ENCODE results near the gene MFAP1.
A peak's percentile ranks its signal among the peaks of the same experiment; 100 is the strongest.

MFAP1 gene

DNA sequence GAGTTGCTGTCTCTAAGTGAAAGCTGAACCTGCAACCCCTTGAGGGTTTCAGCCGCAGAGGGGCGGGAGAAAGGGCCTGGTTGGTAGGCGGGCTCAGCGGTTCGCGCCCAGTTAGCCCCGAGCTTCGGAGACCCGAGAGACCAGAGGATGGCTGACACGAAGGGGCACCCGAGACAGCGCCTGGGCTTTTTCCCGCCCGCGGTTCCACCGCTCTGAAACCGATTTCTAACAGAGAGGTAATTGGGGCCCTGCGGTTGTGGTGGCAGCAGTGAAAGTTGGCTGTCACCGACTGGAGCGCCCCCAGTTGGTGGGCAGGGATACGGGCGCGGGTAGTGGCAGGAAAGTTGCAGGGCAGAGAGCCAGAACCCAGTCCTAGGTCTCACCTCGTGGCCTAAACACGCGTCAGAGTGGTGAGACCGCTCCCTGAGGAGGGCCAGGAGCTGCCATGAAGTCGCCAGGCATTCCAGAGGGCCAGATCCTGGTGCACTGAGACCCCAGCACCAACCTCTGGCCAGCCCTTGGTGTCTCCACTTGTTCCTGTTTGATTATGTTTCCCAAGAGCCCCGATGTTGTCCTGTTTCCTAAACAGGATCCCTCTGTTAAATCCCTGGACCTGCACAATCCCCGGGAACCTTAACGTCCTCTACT, 47.1 kb downstream of the MFAP1 start:
- H3K4me1 ChIP-seq (ENCODE audit: control insufficient read depth, insufficient read depth, low read length), result no peaks in the 10 kb centered on the region
- H3K36me3 ChIP-seq (ENCODE audit: control insufficient read depth, insufficient read depth, low read length), result peaks cover 5% of the 10 kb centered on the region
- peak overlapping the region; percentile 51 for H3K4me3 ChIP-seq (ENCODE audit: insufficient read depth, low read depth, low read length)
- 5 to 6% methylated on average over 31 of the region's 31 CpGs for WGBS, 2 experiments
- H3K27ac ChIP-seq (ENCODE audit: insufficient read depth, low read depth, low read length, poor library complexity, severe bottlenecking), result no peak overlapping the region
- no peaks in the 10 kb centered on the region for H3K9me3 ChIP-seq (ENCODE audit: control insufficient read depth, low read length)
- H3K27me3 ChIP-seq (ENCODE audit: control insufficient read depth, insufficient read depth, low read length, poor library complexity, severe bottlenecking), result peaks cover 20% of the 10 kb centered on the region

DNA sequence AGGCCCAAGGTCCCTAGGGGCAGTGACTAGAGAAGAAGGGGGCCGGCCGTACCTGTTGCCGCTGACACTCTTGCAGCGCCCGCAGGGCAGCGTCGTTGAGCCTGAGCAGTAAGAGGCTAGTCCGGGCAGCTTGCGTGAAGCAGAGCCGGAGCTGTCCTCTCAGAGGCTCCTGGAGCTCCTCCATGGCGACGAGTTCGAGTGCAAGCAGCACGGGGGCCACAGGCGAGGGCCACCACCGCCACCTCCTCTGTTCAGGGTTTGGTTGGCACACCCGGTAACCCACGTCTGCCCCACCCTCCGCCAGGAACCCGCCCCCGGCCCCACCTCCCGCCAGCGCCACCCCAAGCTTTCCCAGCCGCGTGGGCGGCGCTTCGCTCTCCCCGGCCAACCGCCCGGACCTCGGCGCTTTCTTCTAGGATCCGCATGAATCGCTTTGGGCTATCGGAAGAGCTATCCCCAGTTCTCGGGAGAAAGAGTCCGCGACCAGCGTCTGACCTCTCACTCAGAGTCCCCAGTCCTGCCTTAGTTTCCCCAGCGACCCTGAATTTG, 47.7 kb downstream of the MFAP1 start, which contains the start of gene ELL3:
TSS of gene ELL3 (minus strand) at position 249 of the 549 bp plus-strand sequence. CDS start at position 184, 65 bp downstream.
- H3K4me1 ChIP-seq (ENCODE audit: control insufficient read depth, insufficient read depth, low read length), result no peaks in the 10 kb centered on the region
- 0% methylated on average over 41 of the region's 41 CpGs for WGBS, 2 experiments
- H3K36me3 ChIP-seq (ENCODE audit: control insufficient read depth, insufficient read depth, low read length), result peaks cover 7% of the 10 kb centered on the region
- H3K27me3 ChIP-seq (ENCODE audit: control insufficient read depth, insufficient read depth, low read length, poor library complexity, severe bottlenecking), result peaks cover 20% of the 10 kb centered on the region
- peak within 1 kb of the TSS; percentile 51 for H3K4me3 ChIP-seq (ENCODE audit: insufficient read depth, low read depth, low read length)
- no peaks in the 10 kb centered on the region for H3K9me3 ChIP-seq (ENCODE audit: control insufficient read depth, low read length)
- no peak within 1 kb of the TSS for H3K27ac ChIP-seq (ENCODE audit: insufficient read depth, low read depth, low read length, poor library complexity, severe bottlenecking)

DNA sequence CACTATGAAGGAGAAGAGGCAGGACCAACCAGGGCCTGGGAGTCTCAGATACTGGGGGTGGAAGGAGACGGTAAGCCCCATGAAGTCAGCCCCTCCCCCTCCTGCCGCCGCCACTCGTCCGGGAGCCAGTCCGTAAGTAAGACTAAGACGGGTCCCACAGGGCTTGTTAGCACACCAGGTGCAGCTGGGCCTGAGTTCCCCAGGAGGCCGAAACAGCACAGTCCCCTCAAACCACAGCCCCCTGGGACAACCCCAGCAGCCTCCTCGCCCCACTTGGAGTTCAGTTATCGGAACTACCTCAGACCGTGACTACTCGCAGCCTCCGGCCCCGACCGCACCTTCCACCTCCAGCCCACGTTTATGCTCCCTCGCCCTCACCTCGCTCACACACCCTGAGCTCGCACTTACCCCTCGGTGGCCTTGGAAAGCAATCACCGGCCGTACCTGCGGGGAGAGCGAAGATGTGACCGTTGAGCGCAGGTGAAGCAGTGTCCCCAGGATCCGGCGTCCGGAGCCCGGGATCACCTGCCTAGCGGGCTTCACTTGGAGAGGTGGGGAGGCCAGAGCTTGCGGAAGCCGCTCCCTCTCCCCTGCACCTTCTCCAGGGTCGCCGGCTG, 48.3 kb downstream of the MFAP1 start:
- no peaks in the 10 kb centered on the region for H3K4me1 ChIP-seq (ENCODE audit: control insufficient read depth, insufficient read depth, low read length)
- no peak overlapping the region for H3K27ac ChIP-seq (ENCODE audit: insufficient read depth, low read depth, low read length, poor library complexity, severe bottlenecking)
- H3K4me3 ChIP-seq (ENCODE audit: insufficient read depth, low read depth, low read length), result peak overlapping the region; percentile 51
- peaks cover 11% of the 10 kb centered on the region for H3K36me3 ChIP-seq (ENCODE audit: control insufficient read depth, insufficient read depth, low read length)
- peaks cover 20% of the 10 kb centered on the region for H3K27me3 ChIP-seq (ENCODE audit: control insufficient read depth, insufficient read depth, low read length, poor library complexity, severe bottlenecking)
- 3 to 4% methylated on average over 35 of the region's 35 CpGs for WGBS, 2 experiments
- no peaks in the 10 kb centered on the region for H3K9me3 ChIP-seq (ENCODE audit: control insufficient read depth, low read length)

DNA sequence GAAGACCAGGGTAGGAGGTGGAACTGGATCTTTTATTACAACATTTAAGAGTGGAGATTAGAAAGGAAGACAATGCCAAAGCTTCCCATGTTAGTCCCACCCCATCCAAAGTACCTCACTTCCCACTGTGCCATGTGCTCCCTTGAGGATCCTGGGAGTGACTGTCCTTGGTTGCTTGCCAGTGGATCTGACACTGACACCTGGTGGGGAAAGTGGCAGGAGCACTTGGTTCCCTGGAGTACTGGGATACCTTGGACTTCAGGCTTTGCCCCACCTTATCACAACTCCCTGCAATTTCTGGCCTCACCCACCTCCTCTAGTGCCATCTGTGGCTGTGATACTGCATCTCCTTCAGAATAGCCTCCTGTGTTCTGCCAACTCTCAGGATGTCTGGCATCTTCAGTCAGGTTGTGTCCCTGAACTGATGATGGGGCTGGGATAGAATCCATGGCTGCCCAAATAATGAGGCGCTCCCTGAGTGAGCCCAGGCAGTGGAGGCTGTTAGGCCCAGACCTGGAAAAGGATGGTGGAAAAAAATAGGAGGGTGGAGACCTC, 49.0 kb downstream of the MFAP1 start:
- Histone ChIP-seq H3K4me1 (ENCODE audit: control insufficient read depth, insufficient read depth, low read length) (no peaks in the 10 kb centered on the region), H3K36me3 (ENCODE audit: control insufficient read depth, insufficient read depth, low read length) (peaks cover 18% of the 10 kb centered on the region), H3K9me3 (ENCODE audit: control insufficient read depth, low read length) (no peaks in the 10 kb centered on the region), H3K27me3 (ENCODE audit: control insufficient read depth, insufficient read depth, low read length, poor library complexity, severe bottlenecking) (peaks cover 20% of the 10 kb centered on the region), H3K27ac (ENCODE audit: insufficient read depth, low read depth, low read length, poor library complexity, severe bottlenecking) (no peak overlapping the region), H3K4me3 (ENCODE audit: insufficient read depth, low read depth, low read length) (no peak overlapping the region)
- WGBS, 2 experiments, result 94 to 100% methylated on average over 1 of the region's 1 CpG

DNA sequence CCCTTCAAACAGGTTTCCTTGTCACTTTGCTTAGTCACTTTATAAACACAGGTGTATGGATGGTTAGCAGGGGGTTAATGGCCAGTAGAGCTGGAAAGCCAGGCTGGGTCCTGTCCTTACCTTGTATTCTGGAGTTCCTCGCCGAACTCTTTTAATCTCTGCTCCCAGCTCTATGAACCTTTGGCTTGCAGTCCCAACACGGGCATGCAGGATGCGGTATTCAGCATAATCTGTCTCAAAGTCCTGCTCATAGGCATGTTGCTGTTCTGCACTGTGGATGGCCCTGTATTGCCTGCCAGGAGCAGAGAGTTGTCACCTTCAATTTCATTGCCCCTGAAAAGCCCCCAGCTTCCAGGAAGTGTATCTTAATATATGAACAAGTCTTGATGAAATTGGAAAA, 50.4 kb downstream of the MFAP1 start:
- Histone ChIP-seq H3K4me1 (ENCODE audit: control insufficient read depth, insufficient read depth, low read length) (no peaks in the 10 kb centered on the region), H3K27ac (ENCODE audit: insufficient read depth, low read depth, low read length, poor library complexity, severe bottlenecking) (no peak overlapping the region), H3K36me3 (ENCODE audit: control insufficient read depth, insufficient read depth, low read length) (peaks cover 30% of the 10 kb centered on the region), H3K9me3 (ENCODE audit: control insufficient read depth, low read length) (no peaks in the 10 kb centered on the region), H3K4me3 (ENCODE audit: insufficient read depth, low read depth, low read length) (no peak overlapping the region), H3K27me3 (ENCODE audit: control insufficient read depth, insufficient read depth, low read length, poor library complexity, severe bottlenecking) (peaks cover 20% of the 10 kb centered on the region)
- WGBS, 2 experiments, result 88 to 93% methylated on average over 4 of the region's 4 CpGs

DNA sequence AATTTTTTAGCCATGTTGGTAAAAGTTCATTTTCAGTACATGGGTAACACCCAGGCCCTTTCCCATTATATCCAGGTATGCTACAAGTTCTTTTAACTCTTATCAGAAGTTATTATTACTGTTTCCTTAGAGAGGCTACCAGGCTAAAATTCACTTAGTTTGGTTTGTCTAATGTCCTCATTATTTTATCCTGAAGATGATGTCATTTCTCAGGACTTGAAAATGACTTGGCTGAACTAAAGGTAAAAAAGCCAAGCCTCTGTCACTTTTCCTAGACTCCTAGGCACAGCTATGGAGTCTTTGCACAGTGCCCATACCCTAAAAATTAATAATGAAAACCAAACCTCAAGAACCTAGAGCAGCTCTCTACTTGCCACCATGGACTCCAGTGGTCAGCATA, 51.9 kb downstream of the MFAP1 start:
- no peaks in the 10 kb centered on the region for H3K4me1 ChIP-seq (ENCODE audit: control insufficient read depth, insufficient read depth, low read length)
- peaks cover 42% of the 10 kb centered on the region for H3K36me3 ChIP-seq (ENCODE audit: control insufficient read depth, insufficient read depth, low read length)
- H3K4me3 ChIP-seq (ENCODE audit: insufficient read depth, low read depth, low read length), result no peak overlapping the region
- H3K27me3 ChIP-seq (ENCODE audit: control insufficient read depth, insufficient read depth, low read length, poor library complexity, severe bottlenecking), result peaks cover 20% of the 10 kb centered on the region
- no peaks in the 10 kb centered on the region for H3K9me3 ChIP-seq (ENCODE audit: control insufficient read depth, low read length)
- H3K27ac ChIP-seq (ENCODE audit: insufficient read depth, low read depth, low read length, poor library complexity, severe bottlenecking), result no peak overlapping the region

DNA sequence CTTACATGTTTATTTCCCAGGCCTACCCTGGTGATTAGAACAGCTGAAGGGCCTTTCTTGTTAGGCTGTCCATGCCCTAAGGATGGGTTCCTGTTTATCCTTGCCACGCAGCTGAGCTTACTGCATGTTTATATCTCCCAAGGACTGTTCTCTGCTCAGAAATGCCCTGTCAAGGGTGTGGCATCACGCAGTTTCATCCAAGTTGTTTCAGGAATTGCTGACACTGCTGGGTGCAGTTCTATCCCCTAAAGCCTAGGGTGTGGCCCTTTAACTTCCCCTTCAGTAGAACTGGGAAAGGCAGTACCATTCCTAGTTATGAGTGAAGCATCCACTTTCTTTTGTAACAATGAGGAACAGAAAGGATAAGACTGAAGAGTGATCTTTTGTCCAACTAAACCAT, 52.7 kb downstream of the MFAP1 start:
- Histone ChIP-seq H3K4me3 (ENCODE audit: insufficient read depth, low read depth, low read length) (no peak overlapping the region), H3K9me3 (ENCODE audit: control insufficient read depth, low read length) (no peaks in the 10 kb centered on the region), H3K4me1 (ENCODE audit: control insufficient read depth, insufficient read depth, low read length) (no peaks in the 10 kb centered on the region), H3K27ac (ENCODE audit: insufficient read depth, low read depth, low read length, poor library complexity, severe bottlenecking) (no peak overlapping the region), H3K27me3 (ENCODE audit: control insufficient read depth, insufficient read depth, low read length, poor library complexity, severe bottlenecking) (peaks cover 15% of the 10 kb centered on the region), H3K36me3 (ENCODE audit: control insufficient read depth, insufficient read depth, low read length) (peaks cover 49% of the 10 kb centered on the region)
- WGBS, 2 experiments, result 95 to 97% methylated on average over 2 of the region's 2 CpGs

DNA sequence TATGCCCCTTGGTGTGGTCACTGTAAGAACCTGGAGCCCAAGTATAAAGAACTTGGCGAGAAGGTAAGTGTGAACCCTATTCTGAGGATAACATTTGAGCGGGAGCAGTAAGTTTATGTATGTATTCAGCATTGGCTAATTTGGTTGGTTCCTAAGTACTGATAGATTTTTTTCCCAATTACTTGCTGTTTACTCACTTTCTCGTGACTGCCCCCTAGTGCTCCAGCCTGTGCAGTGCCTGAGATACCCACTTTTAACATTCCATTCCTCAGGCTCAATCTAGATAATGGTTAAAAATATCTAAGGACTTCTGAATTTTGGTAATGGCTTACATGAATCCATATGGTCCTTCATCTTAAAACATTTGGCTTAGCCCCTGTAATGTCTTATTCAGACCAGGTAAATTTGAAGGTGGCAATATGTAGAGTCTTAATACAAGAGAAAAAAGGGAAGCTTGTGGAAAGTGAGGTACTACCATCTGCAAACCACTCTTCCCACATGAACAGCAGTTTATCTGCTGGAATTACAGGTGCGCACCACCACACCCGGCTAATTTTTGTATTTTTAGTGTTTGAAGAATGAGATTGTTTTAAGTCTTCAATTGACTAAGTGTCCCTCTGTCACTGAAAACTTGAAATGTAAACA, 54.8 kb downstream of the MFAP1 start:
- WGBS, 2 experiments, result 65 to 74% methylated on average over 3 to 5 of the region's 5 CpGs
- Histone ChIP-seq H3K9me3 (ENCODE audit: control insufficient read depth, low read length) (no peaks in the 10 kb centered on the region), H3K4me1 (ENCODE audit: control insufficient read depth, insufficient read depth, low read length) (no peaks in the 10 kb centered on the region), H3K36me3 (ENCODE audit: control insufficient read depth, insufficient read depth, low read length) (peaks cover 70% of the 10 kb centered on the region), H3K27me3 (ENCODE audit: control insufficient read depth, insufficient read depth, low read length, poor library complexity, severe bottlenecking) (no peaks in the 10 kb centered on the region), H3K27ac (ENCODE audit: insufficient read depth, low read depth, low read length, poor library complexity, severe bottlenecking) (no peak overlapping the region), H3K4me3 (ENCODE audit: insufficient read depth, low read depth, low read length) (no peak overlapping the region)

DNA sequence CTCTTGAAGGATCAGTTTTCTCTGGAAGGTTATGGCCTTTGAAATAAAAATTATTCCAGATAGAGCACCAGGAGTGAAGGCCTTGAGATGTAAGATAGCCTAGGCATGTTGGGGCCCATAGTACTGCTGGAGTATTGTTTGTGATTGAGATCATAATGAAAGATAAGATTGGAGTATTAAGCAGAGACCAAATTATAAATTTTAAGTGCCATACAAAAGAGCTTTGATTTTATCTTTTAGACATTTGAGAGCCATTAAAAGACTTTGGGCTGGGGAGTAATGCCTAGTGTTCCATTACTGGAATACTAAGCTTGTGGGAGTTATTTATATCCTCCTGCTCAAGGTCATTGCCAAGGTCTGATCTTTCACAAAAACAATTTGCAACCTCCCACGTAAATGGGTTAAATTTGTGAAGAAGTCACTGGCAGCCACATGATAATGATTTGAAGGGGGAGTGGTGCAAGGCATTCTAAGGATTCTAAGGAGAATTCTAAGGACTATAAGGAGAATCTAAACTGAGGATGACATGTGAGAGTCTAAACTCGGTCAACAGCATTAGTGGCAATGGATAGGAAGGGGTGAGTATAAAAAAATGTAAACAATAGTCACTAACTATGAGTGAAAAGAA, 60.6 kb downstream of the MFAP1 start:
- WGBS, 2 experiments, result 97 to 99% methylated on average over 2 of the region's 2 CpGs

DNA sequence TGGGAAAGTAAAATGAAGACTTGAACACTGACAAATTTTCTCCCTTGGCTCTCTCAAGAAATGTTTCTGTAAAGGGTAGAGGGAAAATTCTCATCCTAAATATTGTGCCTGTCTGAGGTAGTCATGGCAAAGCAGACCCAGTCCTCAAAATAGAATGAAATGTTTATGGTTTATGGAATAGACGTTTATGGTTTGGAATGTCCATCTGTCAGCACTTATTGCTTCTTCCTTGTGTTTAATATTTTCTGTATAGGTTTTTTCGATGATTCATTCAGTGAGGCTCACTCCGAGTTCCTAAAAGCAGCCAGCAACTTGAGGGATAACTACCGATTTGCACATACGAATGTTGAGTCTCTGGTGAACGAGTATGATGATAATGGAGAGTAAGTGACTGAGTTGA, 61.7 kb downstream of the MFAP1 start:
- no peaks in the 10 kb centered on the region for H3K9me3 ChIP-seq (ENCODE audit: control insufficient read depth, low read length)
- H3K36me3 ChIP-seq (ENCODE audit: control insufficient read depth, insufficient read depth, low read length), result peaks cover 71% of the 10 kb centered on the region
- 93 to 96% methylated on average over 6 of the region's 6 CpGs for WGBS, 2 experiments
- no peaks in the 10 kb centered on the region for H3K4me1 ChIP-seq (ENCODE audit: control insufficient read depth, insufficient read depth, low read length)
- no peaks in the 10 kb centered on the region for H3K27me3 ChIP-seq (ENCODE audit: control insufficient read depth, insufficient read depth, low read length, poor library complexity, severe bottlenecking)
- no peak overlapping the region for H3K27ac ChIP-seq (ENCODE audit: insufficient read depth, low read depth, low read length, poor library complexity, severe bottlenecking)
- H3K4me3 ChIP-seq (ENCODE audit: insufficient read depth, low read depth, low read length), result no peak overlapping the region

More for the DNA sequence above, 60.6 kb downstream of the MFAP1 start:
- Histone ChIP-seq H3K9me3 (ENCODE audit: control insufficient read depth, low read length) (no peaks in the 10 kb centered on the region), H3K4me1 (ENCODE audit: control insufficient read depth, insufficient read depth, low read length) (no peaks in the 10 kb centered on the region), H3K27me3 (ENCODE audit: control insufficient read depth, insufficient read depth, low read length, poor library complexity, severe bottlenecking) (no peaks in the 10 kb centered on the region), H3K27ac (ENCODE audit: insufficient read depth, low read depth, low read length, poor library complexity, severe bottlenecking) (no peak overlapping the region), H3K4me3 (ENCODE audit: insufficient read depth, low read depth, low read length) (no peak overlapping the region), H3K36me3 (ENCODE audit: control insufficient read depth, insufficient read depth, low read length) (peaks cover 77% of the 10 kb centered on the region)
